ENCODE data around the gene PSMB5. TPM values are rescaled to one million over a fixed set of nuclear protein-coding genes. Genes with fewer than 3 reads are reported as not detected.
A peak's percentile ranks its signal among the peaks of the same experiment; 100 is the strongest.

Gene PSMB5
- polyA plus RNA-seq, 10 donors: 181 to 282 (median 212) TPM

GRCh38 chr14:23045419-23046357, 11.0 kb upstream of the PSMB5 start:
- no peak for DNase-seq

GRCh38 chr14:23044840-23045239, 10.1 kb upstream of the PSMB5 start:
- no peak for DNase-seq

GRCh38 chr14:23043754-23044153, 9.1 kb upstream of the PSMB5 start:
- no peak for DNase-seq

DNA sequence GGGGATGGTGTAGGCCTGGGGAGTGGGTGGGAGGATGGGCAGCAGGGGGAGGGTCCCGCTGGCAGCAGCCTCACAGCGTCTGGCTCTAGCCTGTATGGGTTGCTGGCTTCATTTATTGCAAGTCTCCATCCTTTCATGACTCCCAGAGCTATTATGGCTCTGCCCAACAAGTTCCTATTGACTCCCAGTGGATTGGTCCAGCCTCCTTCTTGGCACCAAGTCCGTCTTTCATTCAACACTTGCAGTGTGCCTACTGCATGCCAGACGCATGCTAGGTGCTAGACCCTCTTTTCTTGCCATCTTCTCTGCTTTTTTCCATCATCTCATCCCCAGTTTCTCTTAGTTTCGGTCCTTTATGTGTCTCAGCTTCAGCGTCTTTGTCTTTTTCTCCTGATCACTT, 8.4 kb upstream of the PSMB5 start:
- no peak for DNase-seq

- DNase-seq: no peak
Measured at GRCh38 chr14:23042162-23042965, 7.7 kb upstream of the PSMB5 start, which contains the start of gene PSMB11. Gene PSMB11, plus strand, starts transcription at chr14:23042212. Its CDS starts 14 bp downstream, at chr14:23042226.

- DNase-seq: no peak
Measured at GRCh38 chr14:23041729-23042128, 7.0 kb upstream of the PSMB5 start.

DNA sequence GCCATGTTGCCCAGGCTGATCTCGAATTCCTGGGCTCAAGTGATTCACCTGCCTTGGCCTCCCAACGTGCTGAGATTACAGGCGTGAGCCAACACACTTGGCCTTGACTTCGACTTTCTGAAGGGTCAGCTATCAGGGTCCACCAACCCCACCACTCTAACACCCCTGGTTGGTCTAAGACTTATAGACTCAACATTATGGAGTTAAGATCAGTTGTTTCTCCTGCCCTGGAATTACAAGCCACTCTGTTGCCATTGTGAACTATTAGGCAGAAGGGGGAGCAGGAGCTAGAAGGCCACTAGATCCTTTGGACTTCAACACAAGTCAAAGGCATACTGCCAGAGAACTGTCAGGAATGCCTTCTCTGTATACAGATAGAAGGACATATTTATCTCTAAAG, 5.4 kb upstream of the PSMB5 start:
- no peak for DNase-seq

GRCh38 chr14:23035303-23036144, 824 bp upstream of the PSMB5 start:
- peak in 1 of 3 donors; percentile 59 for DNase-seq

- DNase-seq: peak in 1 of 3 donors; percentile 25
Measured at GRCh38 chr14:23033801-23034497, 751 bp downstream of the PSMB5 start.

DNA sequence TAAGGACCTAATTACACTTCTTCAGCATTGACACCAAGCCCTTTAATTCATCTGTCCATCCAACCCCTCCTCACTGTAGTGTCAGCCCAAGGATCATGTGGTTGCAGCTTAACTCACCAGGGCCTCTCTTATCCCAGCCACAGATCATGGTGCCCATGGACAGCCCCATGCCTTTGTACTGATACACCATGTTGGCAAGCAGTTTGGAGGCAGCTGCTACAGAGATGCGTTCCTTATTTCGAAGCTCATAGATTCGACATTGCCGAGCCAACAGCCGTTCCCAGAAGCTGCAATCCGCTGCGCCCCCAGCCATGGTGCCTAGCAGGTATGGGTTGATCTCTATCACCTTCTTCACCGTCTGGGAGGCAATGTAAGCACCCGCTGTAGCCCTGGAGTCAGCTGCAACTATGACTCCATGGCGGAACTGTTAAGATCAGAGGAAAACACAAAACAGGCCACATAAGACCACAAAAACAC, 1.4 kb downstream of the PSMB5 start:
- no peak for DNase-seq

- no peak for DNase-seq
Measured at GRCh38 chr14:23030936-23031335, 3.8 kb downstream of the PSMB5 start.

DNA sequence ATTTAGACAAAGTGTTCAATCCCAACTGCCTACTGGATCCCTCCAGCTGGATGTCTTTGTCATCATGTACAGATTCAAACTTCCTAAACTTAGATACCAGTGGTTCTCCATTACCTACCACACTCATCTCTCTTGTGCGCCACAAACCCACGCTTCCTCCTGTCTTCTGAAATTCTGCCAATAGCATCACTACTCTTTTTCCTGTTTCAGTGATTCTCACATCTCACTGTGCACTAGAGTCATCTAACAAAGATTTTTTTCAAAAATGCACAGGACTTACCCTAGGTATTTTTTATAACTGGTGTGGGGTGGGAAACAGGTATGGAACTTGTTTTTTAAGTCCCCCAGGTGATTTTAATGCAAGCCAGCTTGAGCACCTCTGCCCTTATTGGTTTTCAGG, 5.9 kb downstream of the PSMB5 start:
- DNase-seq: no peak

DNA sequence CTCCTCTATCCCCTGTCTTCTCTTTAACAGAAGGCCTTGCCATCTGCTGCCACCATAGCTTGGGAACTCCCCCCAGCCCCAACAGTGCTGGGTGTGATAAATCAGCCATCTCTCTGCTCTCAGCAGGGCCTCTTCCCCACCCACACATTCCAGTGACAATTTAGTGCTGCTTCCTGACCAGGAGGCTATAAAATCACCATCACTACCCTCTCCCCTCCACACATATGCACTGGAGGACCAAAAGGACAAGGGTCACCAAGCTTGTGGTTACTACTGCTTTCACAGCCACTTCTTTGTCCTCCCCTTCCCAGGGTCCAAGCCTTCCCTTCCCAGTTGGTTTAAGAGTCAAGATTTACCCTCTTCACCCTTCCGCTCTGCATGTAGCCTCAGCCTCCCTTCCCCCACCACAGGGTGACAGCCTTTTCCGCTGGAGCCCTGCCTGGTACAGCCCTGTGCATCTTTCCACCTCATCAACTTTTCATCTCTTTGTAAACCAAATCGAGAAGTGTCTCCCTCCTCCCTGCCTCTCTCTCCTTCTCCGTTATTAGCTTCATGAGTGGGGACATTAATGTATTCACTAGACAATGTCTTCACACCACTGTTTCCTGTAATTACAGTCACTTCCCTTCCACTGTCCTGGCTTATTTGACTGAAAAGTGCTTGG, 9.4 kb downstream of the PSMB5 start:
- DNase-seq: no peak

DNA sequence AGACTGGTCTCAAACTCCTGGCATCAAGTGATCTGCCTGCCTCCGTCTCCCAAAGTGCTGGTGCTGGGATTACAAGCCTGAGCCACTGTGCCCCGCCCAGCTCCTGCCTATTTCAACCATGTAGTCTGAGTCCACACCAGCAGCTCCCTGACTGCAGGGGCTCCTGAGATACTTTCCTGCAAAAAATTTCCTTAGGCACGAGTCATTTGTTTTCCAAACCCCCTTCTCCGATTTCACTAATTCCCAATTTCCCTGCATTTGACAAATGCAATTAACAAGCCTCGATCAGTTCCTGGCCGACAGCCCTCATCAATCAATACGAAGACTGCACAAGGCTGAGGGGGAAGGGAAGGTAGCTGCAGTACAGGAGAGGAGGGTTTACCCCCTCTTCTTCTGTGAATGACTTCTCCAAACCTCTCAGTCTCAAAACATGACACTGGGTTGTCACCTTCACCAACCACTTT, 10.1 kb downstream of the PSMB5 start:
- DNase-seq: no peak

DNA sequence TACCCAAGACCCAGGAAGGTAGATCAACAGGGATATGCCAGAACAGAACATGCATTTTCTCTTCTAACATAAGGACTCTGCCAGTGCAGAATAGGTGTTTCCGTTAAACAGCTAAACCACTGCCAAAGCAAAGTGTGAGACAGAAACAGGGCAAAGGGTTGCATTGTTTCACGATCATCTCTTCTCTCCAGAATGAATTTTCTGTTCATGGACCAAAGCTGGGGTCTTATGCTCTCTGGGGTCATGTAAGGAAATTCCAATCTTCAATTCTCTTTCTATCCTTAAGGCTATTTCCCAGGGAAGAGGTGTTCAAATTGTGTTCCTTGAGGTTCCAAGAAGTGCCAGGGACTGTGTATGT, 10.9 kb downstream of the PSMB5 start:
- no peak for DNase-seq

- DNase-seq: no peak
Measured at GRCh38 chr14:23023022-23023794, 11.5 kb downstream of the PSMB5 start.

DNA sequence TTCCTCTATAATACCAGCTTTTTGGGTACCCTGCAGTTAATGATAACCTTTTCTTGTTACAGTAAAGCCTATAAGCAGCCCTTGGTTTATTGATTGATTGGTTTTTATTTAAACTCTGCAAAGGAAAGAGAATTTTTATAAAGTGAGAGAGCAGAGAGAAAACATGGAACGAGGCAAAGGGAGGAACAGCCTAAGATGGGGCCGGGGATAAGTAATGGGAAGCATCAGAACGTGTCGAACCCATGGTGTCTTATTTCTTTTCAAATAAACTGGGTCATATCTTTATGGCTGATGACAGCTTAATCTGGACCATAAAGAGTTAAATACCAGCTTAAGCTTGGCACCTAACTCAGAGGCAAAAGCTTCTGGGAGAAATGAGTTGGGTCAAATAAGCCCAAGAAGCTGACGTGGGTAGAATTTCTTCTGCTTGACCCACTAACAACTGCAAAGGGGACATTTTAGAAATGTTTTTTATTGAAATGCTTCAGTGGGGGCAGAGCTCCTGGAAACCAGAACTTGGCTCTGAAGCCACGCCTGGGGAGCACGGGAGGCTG, 12.7 kb downstream of the PSMB5 start:
- no peak for DNase-seq

DNA sequence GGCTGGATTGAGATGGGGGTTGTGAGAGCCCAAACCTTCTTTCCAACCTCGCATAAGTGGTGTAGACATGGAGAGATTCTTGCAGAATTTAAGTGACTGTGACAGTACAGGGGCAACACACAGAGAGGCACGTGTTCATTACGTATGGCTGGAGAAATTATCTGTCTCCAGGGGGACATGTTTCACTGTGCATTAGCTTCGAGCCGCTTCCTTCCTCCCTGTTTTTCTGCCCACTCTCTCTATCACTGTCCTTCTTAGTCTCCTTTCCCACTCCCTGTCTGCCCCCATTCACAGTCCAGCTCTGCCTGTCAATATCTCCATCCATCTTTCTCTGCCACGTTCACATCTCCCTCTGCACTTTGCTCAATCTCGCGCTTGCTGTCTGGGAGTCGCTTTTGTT, 13.3 kb downstream of the PSMB5 start:
- DNase-seq: peak in 1 of 3 donors; percentile 51

Data from muscle of back (tissue), 11 donors.